SK-N-SH treated with all-trans-retinoic acid at 6 μM for 48 hours (cell line): ENCODE measurements around the gene UNC5C.

Experiments used
- BACH2 ChIP-seq: fragments of 250-450 bp; sonication (Bioruptor Pico); IDR thresholded peaks from 2 replicates; pipeline ENCODE4 v1.9.0; 2021; ENCODE audit warnings: mild to moderate bottlenecking, borderline replicate concordance
- ZFP30 ChIP-seq: fragments of 450-650 bp; formaldehyde crosslinking; IDR thresholded peaks from 2 replicates; pipeline ENCODE4 v1.5.0; 2022; ENCODE audit warnings: mild to moderate bottlenecking, moderate library complexity
- TF ChIP-seq, protein P1 (sequence below): fragments of 250-450 bp; sonication (Bioruptor Pico); IDR thresholded peaks from 2 replicates; pipeline ENCODE4 v1.8.0; 2020; ENCODE audit warnings: mild to moderate bottlenecking, moderate library complexity, borderline replicate concordance

DNA sequence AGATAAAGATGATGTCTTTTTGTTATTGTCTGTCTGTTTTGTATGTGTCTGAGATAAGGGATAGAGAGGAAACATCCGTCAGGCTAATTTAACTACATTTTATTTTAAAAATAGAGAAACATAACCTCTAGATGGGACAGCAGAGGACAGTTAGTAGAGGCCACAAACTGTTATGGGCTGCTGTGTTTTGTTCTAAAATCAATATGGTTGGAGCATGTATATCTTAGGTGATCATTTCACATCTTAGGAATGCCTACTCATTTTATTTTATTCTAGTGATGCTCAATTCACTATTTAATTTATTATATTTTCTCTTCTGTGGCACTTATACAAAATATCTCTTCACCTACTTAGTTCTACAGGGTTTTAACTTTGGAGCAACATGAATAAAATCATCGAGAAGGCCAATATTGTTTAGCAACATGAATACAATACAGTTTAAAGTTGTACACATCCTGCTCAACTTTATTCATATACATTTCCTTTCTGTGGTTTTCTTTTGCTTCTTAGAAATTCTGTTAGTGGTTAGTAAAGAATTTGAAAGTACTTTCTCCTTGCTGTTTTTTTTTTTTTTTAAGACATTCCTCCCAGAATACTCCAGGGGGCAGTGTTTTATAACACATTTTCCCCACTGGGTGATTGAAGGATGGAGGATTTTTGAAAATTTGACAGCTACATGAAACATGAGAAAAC, 392.9 kb downstream of the UNC5C start:
- no peak for TF ChIP-seq ZFP30 (CRISPR knock-in tag)
- no peak for TF ChIP-seq BACH2
- TF ChIP-seq, protein P1, sequence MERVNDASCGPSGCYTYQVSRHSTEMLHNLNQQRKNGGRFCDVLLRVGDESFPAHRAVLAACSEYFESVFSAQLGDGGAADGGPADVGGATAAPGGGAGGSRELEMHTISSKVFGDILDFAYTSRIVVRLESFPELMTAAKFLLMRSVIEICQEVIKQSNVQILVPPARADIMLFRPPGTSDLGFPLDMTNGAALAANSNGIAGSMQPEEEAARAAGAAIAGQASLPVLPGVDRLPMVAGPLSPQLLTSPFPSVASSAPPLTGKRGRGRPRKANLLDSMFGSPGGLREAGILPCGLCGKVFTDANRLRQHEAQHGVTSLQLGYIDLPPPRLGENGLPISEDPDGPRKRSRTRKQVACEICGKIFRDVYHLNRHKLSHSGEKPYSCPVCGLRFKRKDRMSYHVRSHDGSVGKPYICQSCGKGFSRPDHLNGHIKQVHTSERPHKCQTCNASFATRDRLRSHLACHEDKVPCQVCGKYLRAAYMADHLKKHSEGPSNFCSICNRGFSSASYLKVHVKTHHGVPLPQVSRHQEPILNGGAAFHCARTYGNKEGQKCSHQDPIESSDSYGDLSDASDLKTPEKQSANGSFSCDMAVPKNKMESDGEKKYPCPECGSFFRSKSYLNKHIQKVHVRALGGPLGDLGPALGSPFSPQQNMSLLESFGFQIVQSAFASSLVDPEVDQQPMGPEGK (CRISPR knock-in tag): no peak
